ENCODE data around the gene IGBP1.
"Not testable (repeated sequence)": the region's sequence is repeated elsewhere in the genome, so short reads cannot be mapped to it uniquely, and the experiment has no call there.

IGBP1 gene

GRCh38 chrX:70133303-70134115, at the start of gene IGBP1:
Gene IGBP1, plus strand, starts transcription at chrX:70133447. Its CDS starts 501 bp downstream, at chrX:70133948.
- DNase-seq = peak; percentile 75

- no peak for DNase-seq
Measured at GRCh38 chrX:70084592-70085240, 48.5 kb upstream of the IGBP1 start.

GRCh38 chrX:70087857-70088630, 45.2 kb upstream of the IGBP1 start:
- DNase-seq = no peak

GRCh38 chrX:70088751-70089150, 44.5 kb upstream of the IGBP1 start:
- no peak for DNase-seq

- DNase-seq = no peak
Measured at GRCh38 chrX:70089604-70090297, 43.5 kb upstream of the IGBP1 start.

GRCh38 chrX:70092247-70092646, 41.0 kb upstream of the IGBP1 start:
- DNase-seq = no peak

GRCh38 chrX:70096052-70096451, 37.2 kb upstream of the IGBP1 start:
- DNase-seq = no peak

- no peak for DNase-seq
Measured at GRCh38 chrX:70105229-70105628, 28.0 kb upstream of the IGBP1 start.

GRCh38 chrX:70111436-70112026, 21.7 kb upstream of the IGBP1 start:
- not testable (repeated sequence) for DNase-seq

- DNase-seq = no peak
Measured at GRCh38 chrX:70117738-70118137, 15.5 kb upstream of the IGBP1 start.

- DNase-seq = not testable (repeated sequence)
Measured at GRCh38 chrX:70123014-70123413, 10.2 kb upstream of the IGBP1 start.

GRCh38 chrX:70124678-70125077, 8.6 kb upstream of the IGBP1 start:
- no peak for DNase-seq

- DNase-seq = no peak
Measured at GRCh38 chrX:70128071-70128470, 5.2 kb upstream of the IGBP1 start.

- DNase-seq = no peak
Measured at GRCh38 chrX:70129816-70130215, 3.4 kb upstream of the IGBP1 start.

GRCh38 chrX:70132224-70132623, 1.0 kb upstream of the IGBP1 start:
- no peak for DNase-seq

GRCh38 chrX:70132877-70133302, 357 bp upstream of the IGBP1 start:
- DNase-seq = no peak

- no peak for DNase-seq
Measured at GRCh38 chrX:70134116-70134477, 850 bp downstream of the IGBP1 start.

- DNase-seq = no peak
Measured at GRCh38 chrX:70138622-70139021, 5.4 kb downstream of the IGBP1 start.

GRCh38 chrX:70139736-70140135, 6.5 kb downstream of the IGBP1 start:
- no peak for DNase-seq

GRCh38 chrX:70141373-70141772, 8.1 kb downstream of the IGBP1 start:
- no peak for DNase-seq

- no peak for DNase-seq
Measured at GRCh38 chrX:70166601-70167590, 33.6 kb downstream of the IGBP1 start.

All from activated naive CD4-positive, alpha-beta T cell treated with Interleukin-2 at 50 U/mL for 16 hours (primary cell).